ENCODE data around the gene GTF2A2. TPM values are rescaled to one million over a fixed set of nuclear protein-coding genes. Genes with fewer than 3 reads are reported as not detected.
"Not testable (repeated sequence)": the region's sequence is repeated elsewhere in the genome, so short reads cannot be mapped to it uniquely, and the experiment has no call there.

Gene GTF2A2
- 100 to 1,000 TPM; 128 to 211 (median 144) TPM for polyA plus RNA-seq

GRCh38 chr15:59656897-59657634 is at the start of gene GTF2A2:
Gene GTF2A2, minus strand, starts transcription at chr15:59657515. Its CDS starts 5,238 bp downstream, at chr15:59652277.
- H3K4me1 Mint-ChIP-seq, result peaks cover 0 to 7% of the 10 kb centered on the region in 2 donors
- peaks cover 6 to 16% (median 8%) of the 10 kb centered on the region in 3 donors for H3K36me3 Mint-ChIP-seq
- peak within 1 kb of the TSS in 3 of 5 donors; percentile 23 to 40 (median 31) for H3K4me3 Mint-ChIP-seq
- H3K9me3 Mint-ChIP-seq, result no peaks in the 10 kb centered on the region
- peak; percentile 94 to 96 (median 95) for DNase-seq
- H3K27me3 Mint-ChIP-seq (ENCODE audit: low read depth in 3 of 3), result peaks cover 6 to 8% (median 7%) of the 10 kb centered on the region in 3 donors
- peak within 1 kb of the TSS in 3 of 6 donors; percentile 8 to 86 (median 77) for H3K27ac Mint-ChIP-seq

- DNase-seq, result no peak
- H3K4me3 Mint-ChIP-seq, result no peak overlapping the region
- H3K27ac Mint-ChIP-seq, result no peak overlapping the region
- H3K4me1 Mint-ChIP-seq, result no peaks in the 10 kb centered on the region
- H3K27me3 Mint-ChIP-seq (ENCODE audit: low read depth in 3 of 3), result peaks cover 2 to 4% (median 3%) of the 10 kb centered on the region in 3 donors
- no peaks in the 10 kb centered on the region for H3K9me3 Mint-ChIP-seq
- no peaks in the 10 kb centered on the region for H3K36me3 Mint-ChIP-seq
Measured at GRCh38 chr15:59703979-59704796, 46.9 kb upstream of the GTF2A2 start.

- peaks cover 2 to 4% (median 2%) of the 10 kb centered on the region in 3 donors for H3K27me3 Mint-ChIP-seq (ENCODE audit: low read depth in 3 of 3)
- H3K27ac Mint-ChIP-seq, result no peak overlapping the region
- H3K36me3 Mint-ChIP-seq, result no peaks in the 10 kb centered on the region
- H3K4me1 Mint-ChIP-seq, result no peaks in the 10 kb centered on the region
- no peaks in the 10 kb centered on the region for H3K9me3 Mint-ChIP-seq
- no peak for DNase-seq
- H3K4me3 Mint-ChIP-seq, result no peak overlapping the region
Measured at GRCh38 chr15:59702351-59702750, 45.0 kb upstream of the GTF2A2 start.

GRCh38 chr15:59701880-59702279 is 44.6 kb upstream of the GTF2A2 start:
- Mint-ChIP-seq H3K27ac (no peak overlapping the region), H3K27me3 (ENCODE audit: low read depth in 3 of 3) (peaks cover 2 to 4% (median 2%) of the 10 kb centered on the region in 3 donors), H3K4me1 (no peaks in the 10 kb centered on the region), H3K9me3 (no peaks in the 10 kb centered on the region), H3K4me3 (no peak overlapping the region), H3K36me3 (no peaks in the 10 kb centered on the region)
- no peak for DNase-seq

GRCh38 chr15:59699810-59700431 is 42.6 kb upstream of the GTF2A2 start:
- Mint-ChIP-seq H3K36me3 (no peaks in the 10 kb centered on the region), H3K4me3 (no peak overlapping the region), H3K27me3 (ENCODE audit: low read depth in 3 of 3) (peaks cover 2 to 4% (median 2%) of the 10 kb centered on the region in 3 donors), H3K27ac (no peak overlapping the region), H3K9me3 (no peaks in the 10 kb centered on the region), H3K4me1 (no peaks in the 10 kb centered on the region)
- DNase-seq, result no peak

- not testable (repeated sequence) for H3K27ac Mint-ChIP-seq; H3K36me3 Mint-ChIP-seq; DNase-seq; H3K4me1 Mint-ChIP-seq; H3K27me3 Mint-ChIP-seq (ENCODE audit: low read depth in 3 of 3); H3K9me3 Mint-ChIP-seq
- H3K4me3 Mint-ChIP-seq, result peak overlapping the region in 1 of 5 donors; percentile 38
Measured at GRCh38 chr15:59698065-59698464, 40.8 kb upstream of the GTF2A2 start.

GRCh38 chr15:59696332-59696731 is 39.0 kb upstream of the GTF2A2 start:
- Mint-ChIP-seq H3K4me1 (peaks cover 0 to under 1% of the 10 kb centered on the region in 2 donors), H3K4me3 (no peak overlapping the region), H3K36me3 (no peaks in the 10 kb centered on the region), H3K27ac (no peak overlapping the region), H3K9me3 (no peaks in the 10 kb centered on the region), H3K27me3 (ENCODE audit: low read depth in 3 of 3) (peaks cover 0 to 2% (median 0%) of the 10 kb centered on the region in 3 donors)
- no peak for DNase-seq

- Mint-ChIP-seq H3K36me3 (no peaks in the 10 kb centered on the region), H3K27me3 (ENCODE audit: low read depth in 3 of 3) (no peaks in the 10 kb centered on the region), H3K4me3 (no peak overlapping the region), H3K27ac (no peak overlapping the region), H3K9me3 (no peaks in the 10 kb centered on the region), H3K4me1 (peaks cover 6 to 14% of the 10 kb centered on the region in 2 donors)
- DNase-seq, result no peak
Measured at GRCh38 chr15:59694779-59695178, 37.5 kb upstream of the GTF2A2 start.

GRCh38 chr15:59691194-59691805 is 34.0 kb upstream of the GTF2A2 start:
- H3K4me3 Mint-ChIP-seq, result peak overlapping the region; percentile 25 to 76 (median 54)
- peak overlapping the region; percentile 68 to 99 (median 88) for H3K27ac Mint-ChIP-seq
- H3K9me3 Mint-ChIP-seq, result no peaks in the 10 kb centered on the region
- DNase-seq, result peak; percentile 32 to 49 (median 38)
- H3K27me3 Mint-ChIP-seq (ENCODE audit: low read depth in 3 of 3), result peaks cover 1 to 15% (median 6%) of the 10 kb centered on the region in 3 donors
- H3K4me1 Mint-ChIP-seq, result peaks cover 27 to 41% of the 10 kb centered on the region in 2 donors
- H3K36me3 Mint-ChIP-seq, result peaks cover 0 to 2% (median 0%) of the 10 kb centered on the region in 3 donors

- peak; percentile 47 to 66 (median 60) for DNase-seq
- Mint-ChIP-seq H3K9me3 (no peaks in the 10 kb centered on the region), H3K4me3 (peak overlapping the region; percentile 94 to 99 (median 96)), H3K27ac (peak overlapping the region; percentile 98 to 99 (median 98)), H3K36me3 (peaks cover 0 to 4% (median 0%) of the 10 kb centered on the region in 3 donors), H3K27me3 (ENCODE audit: low read depth in 3 of 3) (peaks cover 1 to 15% (median 6%) of the 10 kb centered on the region in 3 donors), H3K4me1 (peaks cover 39 to 55% of the 10 kb centered on the region in 2 donors)
Measured at GRCh38 chr15:59689626-59690236, 32.4 kb upstream of the GTF2A2 start.

GRCh38 chr15:59688782-59689625 is 31.7 kb upstream of the GTF2A2 start, which contains the start of gene BNIP2:
Gene BNIP2, minus strand, starts transcription at chr15:59689320. Its CDS starts 6,863 bp downstream, at chr15:59682457.
- Mint-ChIP-seq H3K27me3 (ENCODE audit: low read depth in 3 of 3) (peaks cover 1 to 15% (median 6%) of the 10 kb centered on the region in 3 donors), H3K27ac (peak within 1 kb of the TSS; percentile 98 to 99 (median 98)), H3K4me1 (peaks cover 42 to 62% of the 10 kb centered on the region in 2 donors), H3K36me3 (peaks cover 0 to 4% (median 0%) of the 10 kb centered on the region in 3 donors), H3K4me3 (peak within 1 kb of the TSS; percentile 94 to 99 (median 96)), H3K9me3 (no peaks in the 10 kb centered on the region)
- peak; percentile 99 for DNase-seq

GRCh38 chr15:59688423-59688781 is 31.1 kb upstream of the GTF2A2 start:
- peaks cover 44 to 67% of the 10 kb centered on the region in 2 donors for H3K4me1 Mint-ChIP-seq
- H3K27me3 Mint-ChIP-seq (ENCODE audit: low read depth in 3 of 3), result peaks cover 1 to 15% (median 6%) of the 10 kb centered on the region in 3 donors
- no peaks in the 10 kb centered on the region for H3K9me3 Mint-ChIP-seq
- H3K36me3 Mint-ChIP-seq, result peaks cover 0 to 4% (median 0%) of the 10 kb centered on the region in 3 donors
- peak; percentile 38 to 49 (median 47) for DNase-seq
- H3K27ac Mint-ChIP-seq, result peak overlapping the region; percentile 98 to 99 (median 98)
- peak overlapping the region; percentile 94 to 99 (median 96) for H3K4me3 Mint-ChIP-seq
